ENCODE results near the gene KCNJ18.
"Not testable (repeated sequence)": the region's sequence is repeated elsewhere in the genome, so short reads cannot be mapped to it uniquely, and the experiment has no call there.

Gene KCNJ18

DNA sequence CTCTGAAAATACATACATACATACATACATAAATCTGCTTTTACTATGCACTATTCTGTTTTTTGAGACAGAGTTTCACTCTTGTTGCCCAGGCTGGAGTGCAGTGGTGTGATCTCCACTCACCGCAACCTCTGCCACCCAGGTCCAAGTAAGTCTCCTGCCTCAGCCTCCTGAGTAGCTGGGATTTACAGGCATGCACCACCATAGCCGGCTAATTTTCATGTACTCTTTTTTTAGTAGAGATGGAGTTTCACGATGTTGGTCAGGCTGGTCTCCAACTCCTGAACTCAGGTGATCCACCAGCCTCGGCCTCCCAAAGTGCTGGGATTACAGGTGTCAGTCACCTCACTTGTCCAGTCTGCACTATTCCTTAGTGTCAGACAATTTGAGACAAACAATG is 20.5 kb upstream of the KCNJ18 start:
- not testable (repeated sequence) for FAIRE-seq

DNA sequence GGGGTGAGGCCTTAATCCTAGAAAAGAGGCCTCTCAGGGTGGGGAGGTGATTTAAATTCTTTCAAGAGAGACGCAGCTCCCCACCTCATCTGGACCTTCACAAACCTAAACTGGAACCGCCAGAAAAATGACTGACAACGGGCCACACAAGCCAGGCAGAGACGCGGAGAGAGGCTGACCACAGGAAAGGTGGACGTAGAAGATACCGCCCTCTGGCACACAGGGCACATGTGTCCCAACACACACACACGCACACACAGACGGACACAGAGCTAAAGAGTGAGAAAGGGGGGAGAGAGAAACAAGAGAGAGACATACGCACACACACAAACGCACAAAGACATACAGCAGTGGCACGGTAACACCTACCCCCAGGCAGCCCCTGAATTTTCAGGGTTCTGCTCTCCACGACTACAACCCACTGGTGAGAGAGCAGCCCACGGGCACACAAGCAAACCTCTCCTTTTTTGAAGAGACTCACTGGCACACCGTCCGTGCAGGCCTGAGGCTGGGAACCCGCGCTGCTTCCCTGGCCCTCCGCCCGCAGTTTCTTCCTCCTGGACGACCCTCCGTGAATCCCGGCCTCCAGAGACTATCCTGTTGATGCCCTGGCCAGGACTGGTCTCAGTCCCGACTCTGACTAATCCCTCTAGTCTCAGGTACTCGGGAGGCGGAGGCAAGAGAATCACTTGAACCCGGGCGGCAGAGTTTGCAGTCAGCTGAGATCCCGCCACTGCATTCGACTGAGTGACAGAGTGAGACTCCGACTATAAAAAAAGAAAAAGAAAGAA is 18.7 kb upstream of the KCNJ18 start:
- FAIRE-seq, result not testable (repeated sequence)

DNA sequence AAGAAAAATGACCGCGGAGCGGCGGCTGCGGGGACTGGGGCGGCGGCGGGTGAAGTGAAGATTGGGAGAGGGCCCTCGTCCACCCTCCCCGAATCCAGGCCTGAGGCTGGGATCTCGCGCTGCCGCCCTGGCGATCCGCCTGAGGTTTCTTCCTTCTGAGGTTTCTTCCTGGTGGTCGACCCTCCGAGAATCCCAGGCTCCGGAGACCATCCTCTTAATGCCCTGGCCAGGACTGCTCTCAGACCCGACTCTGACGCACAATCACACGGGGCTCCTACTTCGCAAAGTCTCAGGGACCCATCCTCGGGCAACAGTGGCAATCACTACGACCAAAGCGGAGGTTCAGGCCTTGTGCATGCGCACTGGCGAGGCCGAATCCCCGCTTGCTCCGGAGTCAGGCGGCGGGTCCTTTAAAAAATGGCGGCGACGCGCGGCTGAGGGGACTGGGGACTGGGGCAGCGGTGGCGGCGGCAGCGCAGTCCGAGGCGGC is 18.0 kb upstream of the KCNJ18 start:
- FAIRE-seq, result no peak

DNA sequence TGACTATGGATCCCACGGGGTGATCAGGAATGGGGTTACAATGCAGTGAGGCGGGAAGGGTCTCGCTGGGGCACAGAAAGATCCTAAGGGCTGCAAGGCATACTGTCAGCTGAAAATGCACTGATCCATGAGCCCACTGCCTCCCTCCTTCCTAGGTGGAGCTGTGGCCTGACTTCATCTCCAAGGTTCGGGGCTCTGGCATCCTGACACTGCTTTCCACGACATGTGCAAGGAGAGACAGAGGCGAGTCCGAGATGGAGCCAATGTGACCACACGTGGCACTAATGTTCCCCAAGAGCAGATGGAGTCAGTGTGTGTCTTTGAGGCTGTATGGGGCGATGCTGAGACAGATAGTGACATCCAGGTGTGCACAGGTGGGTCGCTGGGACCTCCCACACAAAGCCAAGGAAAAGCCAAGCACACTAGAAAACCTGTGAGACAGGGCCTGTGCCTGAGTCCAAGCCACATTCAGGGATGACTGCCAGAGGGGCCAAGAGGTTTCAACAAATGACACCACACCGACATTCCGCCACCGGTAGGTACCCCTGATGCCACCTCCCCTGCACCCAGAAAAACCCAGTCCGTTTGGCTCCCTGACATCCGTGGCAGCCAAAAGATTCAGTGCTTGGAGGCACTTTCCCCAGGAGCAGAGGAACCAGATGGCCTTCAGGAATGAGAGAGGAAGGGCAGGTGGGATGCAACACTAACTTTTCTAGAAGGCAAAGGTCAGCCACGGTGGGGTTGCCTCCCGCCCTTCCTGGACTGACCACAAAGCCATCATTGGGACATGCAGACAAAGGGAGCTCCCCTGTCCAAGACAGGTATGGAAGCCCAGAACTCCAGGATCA is 17.2 kb upstream of the KCNJ18 start:
- FAIRE-seq, result not testable (repeated sequence)

DNA sequence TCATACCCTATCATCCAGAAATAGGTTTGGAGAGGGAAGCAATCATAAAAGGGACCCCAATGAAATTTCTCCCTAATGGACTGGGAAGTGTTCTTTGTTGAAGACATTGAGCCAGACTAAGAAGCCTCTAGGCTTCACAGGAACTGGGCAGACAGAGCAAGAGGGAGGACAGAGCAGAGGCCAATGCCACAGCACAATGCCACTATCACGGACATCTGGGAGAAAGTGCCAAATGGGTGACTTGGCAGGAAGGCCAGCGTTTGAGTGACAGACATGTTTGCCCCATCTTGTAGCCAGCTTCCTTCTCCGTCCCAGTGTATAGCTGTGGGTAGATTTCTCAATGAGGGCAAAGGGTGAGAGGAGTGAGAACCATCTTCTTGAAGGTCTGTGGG is 16.6 kb upstream of the KCNJ18 start:
- not testable (repeated sequence) for FAIRE-seq

DNA sequence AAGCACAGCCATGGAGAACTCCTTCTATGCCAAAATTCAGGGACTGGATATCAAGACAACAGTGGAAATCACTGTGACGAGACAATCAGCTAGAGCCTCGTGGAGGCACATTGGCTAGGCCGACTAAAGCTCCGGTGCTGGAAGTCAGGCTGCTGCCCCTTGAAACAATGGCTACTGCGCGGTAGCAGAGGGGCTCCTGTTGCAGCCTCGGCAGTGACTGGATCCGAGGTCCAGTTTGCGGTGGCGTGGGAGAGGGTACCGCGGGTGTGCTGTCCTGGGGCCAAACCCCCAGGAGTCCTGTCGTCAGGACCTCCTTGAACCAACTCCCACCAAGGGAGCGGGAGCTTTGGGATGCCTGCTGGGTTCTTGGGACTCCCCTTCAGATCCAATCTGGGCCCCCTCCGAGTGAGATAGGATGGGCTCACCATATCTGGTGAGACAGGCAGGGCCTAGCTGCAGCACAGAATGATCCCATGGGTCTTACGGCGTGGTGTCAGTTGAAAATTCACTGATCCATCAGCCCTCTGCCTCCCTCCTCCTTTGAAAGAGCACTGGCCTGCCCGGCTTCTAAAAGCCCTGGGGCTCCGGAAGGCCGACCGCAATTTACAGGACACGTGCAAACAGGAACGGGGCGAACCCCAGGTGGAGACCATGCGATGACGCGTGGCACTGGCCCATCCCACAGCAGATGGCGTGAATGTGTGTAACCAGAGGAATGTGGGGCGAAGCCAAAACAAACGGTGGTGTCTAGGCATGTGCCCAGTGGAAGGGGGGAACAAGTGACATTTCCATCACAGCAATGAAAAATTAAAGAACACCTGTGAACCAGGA is 15.8 kb upstream of the KCNJ18 start:
- FAIRE-seq, result no peak

DNA sequence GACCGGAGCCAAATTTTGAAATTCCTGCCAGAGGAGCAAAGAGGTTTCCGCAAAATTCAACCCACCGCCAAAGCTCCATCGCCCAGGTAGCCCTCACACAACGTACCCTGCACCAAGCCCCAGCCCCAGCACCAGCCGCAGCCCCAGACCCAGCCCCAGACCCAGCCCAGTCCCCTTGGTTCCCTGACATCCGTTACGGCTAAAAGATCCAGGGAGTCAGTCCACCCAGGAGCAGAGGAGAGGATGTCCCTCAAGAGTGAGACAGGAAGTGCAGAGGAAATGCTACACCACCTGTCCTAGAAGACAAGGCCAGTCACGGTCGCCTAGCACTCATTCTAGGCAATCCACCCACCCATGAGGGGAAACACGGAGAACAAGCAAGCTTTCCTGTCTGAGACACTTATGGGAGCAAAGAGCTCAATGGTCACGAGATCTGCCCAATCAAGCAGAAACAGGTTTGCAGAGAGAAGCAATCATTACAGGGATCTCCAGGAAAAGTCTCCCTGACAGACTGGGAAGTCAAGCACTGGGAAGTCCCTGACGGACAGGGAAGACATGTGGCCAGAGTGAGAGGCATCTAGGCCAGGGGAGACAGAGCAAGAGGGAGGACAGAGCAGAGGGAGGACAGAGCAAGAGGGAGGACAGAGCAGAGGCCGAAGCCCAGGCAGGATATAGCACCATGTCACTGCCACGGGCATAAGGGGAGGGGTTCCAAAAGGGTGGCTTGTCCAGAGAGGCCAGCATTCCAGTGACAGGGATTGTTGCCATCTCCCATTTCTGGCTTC is 15.0 kb upstream of the KCNJ18 start:
- FAIRE-seq, result no peak

DNA sequence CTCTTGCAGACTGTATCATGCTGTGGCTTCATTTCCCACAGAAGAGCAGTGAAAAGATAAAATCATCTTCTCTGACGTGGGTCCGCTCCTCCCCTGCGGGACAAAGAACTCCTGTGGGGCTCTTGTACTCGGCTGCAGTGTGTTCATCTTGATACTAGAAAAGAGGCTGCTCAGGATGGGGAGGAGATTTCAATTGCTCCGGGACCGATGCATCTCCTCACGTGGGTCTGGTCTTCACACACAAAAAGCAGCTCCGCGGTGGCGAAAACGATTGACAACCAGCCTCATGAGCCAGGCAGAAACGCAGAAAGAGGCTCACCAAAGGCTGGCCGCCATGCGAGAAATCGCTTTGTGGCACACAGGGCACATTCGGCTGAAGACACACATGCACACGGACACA is 14.4 kb upstream of the KCNJ18 start:
- FAIRE-seq, result no peak

DNA sequence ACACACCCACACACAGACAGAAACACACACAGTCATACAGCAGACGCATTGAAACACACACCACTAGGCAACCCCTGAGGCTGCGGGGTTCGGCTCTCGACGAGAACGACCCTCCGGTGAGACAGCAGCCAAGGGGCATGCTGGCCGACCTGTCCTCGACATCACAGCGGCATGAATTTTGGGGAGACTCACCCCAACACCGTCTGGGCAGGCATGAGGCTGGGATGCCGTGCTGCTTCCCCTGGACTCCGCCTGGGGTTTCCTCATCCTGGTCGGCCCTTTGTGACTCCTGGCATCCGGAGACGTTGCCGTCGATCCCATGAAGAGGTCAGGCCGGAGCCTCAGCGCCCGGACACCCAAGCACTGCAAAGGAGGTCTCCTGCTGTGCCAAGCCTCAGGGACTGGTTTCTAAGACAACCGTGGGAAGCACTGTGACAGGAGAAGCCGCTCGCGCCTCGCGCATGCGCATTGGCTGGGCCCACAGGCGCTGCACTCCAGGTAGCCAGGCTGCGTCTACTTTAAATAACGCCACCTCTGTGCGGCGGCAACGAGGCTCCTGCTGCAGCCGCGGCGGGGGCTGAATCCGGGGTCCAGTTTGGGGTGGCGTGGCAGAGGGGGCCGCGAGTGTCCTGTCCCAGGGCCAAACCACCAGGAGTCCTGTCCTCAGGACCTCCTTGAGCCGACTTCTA is 13.8 kb upstream of the KCNJ18 start:
- no peak for FAIRE-seq

DNA sequence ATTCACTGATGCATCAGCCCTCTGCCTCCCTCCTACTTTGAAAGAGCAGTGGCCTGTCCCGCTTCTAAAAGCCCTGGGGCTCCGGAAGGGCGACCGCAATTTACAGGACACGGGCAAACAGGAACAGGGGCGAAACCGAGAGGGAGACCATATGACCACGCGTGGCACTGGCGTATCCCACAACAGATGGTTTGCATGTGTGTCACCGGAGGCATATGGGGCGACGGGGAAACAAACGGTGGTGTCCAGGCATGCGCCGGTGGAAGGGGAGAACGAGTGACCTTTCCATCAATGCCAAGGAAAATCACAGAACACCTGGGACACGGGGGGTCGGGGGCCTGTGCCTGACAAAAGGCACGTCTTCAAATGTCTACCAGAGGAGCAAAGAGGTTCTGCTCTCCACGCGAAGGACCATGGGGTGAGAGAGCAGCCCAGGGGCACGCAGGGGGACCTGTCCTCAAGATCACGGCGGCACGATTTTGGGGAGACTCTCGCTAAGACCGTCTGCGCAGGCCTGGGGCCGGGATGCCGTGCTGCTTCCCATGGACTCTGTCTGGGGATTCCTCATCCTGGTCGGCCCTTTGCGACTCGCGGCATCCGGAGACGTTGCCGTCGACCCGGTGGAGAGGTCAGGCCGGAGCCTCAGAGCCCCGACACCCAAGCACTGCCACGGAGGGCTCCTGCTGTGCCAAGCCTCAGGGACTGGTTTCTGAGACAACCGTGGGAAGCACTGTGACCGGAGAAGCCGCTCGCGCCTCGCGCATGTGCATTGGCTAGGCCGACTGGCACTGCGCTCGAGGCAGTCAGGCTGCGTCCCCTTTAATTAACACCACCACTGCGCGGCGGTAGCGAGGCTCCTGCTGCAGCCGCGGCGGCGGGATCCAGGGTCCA is 12.8 kb upstream of the KCNJ18 start:
- no peak for FAIRE-seq

DNA sequence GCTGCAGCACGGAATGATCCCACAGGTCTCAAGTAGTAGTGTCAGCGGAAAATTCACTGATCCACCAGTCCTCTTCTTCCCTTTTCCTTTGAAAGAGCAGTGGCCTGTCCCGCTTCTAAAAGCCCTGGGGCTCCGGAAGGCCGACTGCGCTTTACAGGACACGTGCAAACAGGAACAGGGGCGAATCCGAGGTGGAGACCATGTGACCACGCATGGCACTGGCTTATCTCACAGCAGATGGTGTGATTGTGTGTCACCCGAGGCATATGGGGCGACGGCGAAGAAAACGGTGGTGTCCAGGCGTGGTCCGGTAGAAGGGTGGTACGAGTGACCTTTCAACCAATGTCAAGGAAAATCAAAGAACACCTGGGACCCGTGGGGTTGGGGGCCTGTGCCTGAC is 12.0 kb upstream of the KCNJ18 start:
- no peak for FAIRE-seq

DNA sequence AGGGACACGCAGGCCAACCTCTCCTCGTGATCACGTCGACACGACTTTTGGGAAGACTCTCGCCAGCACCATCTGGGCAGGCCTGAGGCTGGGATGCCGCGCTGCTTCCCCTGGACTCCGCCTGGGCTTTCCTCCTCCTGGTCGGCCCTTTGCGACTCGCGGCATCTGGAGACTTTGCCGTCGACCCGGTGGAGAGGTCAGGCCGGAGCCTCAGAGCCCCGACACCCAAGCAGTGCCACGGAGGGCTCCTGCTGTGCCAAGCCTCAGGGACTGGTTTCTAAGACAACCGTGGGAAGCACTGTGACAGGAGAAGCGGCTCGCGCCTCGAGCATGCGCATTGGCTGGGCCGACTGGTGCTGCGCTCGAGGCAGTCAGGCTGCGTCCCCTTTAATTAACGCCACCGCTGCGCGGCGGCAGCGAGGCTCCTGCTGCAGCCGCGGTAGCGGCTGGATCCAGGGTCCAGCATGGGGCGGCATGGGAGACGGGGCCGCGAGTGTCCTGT is 11.4 kb upstream of the KCNJ18 start:
- FAIRE-seq, result not testable (repeated sequence)

DNA sequence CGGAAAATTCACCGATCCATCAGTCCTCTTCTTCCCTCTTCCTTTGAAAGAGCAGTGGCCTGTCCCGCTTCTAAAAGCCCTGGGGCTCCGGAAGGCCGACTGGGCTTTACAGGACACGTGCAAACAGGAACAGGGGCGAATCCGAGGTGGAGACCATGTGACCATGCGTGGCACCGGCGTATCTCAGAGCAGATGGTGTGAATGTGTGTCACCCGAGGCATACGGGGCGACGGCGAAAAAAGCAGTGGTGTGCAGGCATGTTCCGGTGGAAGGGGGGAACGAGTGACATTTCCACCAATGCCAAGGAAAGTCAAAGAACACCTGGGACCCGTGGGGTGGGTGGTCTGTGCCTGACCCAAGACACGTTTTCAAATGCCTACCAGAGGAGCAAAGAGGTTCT is 10.7 kb upstream of the KCNJ18 start:
- not testable (repeated sequence) for FAIRE-seq

DNA sequence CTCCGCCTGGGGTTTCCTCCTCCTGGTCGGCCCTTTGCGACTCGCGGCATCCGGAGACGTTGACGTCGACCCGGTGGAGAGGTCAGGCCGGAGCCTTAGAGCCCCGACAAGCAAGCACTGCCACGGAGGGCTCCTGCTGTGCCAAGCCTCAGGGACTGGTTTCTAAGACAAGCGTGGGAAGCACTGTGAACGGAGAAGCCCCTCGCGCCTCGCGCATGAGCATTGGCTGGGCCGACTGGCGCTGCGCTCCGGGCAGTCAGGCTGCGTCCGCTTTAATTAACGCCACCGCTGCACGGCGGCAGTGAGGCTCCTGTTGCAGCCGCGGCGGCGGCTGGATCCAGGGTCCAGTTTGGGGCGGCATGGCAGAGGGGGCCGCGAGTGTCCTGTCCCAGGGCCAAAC is 10.2 kb upstream of the KCNJ18 start:
- FAIRE-seq, result not testable (repeated sequence)

DNA sequence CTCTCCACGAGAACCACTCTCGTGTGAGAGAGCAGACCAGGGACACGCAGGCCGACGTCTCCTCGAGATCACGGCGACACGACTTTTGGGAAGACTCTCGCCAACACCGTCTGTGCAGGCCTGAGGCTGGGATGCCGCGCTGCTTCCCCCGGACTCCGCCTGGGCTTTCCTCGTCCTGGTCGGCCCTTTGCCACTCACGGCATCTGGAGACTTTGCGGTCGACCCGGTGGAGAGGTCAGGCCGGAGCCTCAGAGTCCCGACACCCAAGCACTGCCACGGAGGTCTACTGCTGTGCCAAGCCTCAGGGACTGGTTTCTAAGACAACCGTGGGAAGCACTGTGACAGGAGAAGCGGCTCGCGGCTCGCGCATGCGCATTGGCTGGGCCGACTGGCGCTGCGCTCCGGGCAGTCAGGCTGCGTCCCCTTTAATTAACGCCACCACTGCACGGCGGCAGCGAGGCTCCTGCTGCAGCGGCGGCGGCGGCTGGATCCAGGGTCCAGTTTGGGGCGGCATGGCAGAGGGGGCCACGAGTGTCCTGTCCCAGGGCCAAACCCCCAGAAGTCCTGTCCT is 9.1 kb upstream of the KCNJ18 start:
- not testable (repeated sequence) for FAIRE-seq

DNA sequence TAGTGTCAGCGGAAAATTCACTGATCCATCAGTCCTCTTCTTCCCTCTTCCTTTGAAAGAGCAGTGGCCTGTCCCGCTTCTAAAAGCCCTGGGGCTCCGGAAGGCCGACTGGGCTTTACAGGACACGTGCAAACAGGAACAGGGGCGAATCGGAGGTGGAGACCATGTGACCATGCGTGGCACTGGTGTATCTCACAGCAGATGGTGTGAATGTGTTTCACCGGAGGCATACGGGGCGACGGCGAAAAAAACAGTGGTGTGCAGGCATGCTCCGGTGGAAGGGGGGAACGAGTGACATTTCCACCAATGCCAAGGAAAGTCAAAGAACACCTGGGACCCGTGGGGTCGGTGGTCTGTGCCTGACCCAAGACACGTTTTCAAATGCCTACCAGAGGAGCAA is 8.4 kb upstream of the KCNJ18 start:
- FAIRE-seq, result not testable (repeated sequence)

DNA sequence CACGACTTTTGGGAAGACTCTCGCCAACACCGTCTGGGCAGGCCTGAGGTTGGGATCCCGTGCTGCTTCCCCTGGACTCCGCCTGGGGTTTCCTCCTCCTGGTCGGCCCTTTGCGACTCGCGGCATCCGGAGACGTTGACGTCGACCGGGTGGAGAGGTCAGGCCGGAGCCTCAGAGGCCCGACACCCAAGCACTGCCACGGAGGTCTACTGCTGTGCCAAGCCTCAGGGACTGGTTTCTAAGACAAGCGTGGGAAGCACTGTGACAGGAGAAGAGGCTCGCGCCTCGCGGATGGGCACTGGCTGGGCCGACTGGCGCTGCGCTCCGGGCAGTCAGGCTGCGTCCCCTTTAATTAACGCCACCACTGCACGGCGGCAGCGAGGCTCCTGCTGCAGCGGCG is 7.9 kb upstream of the KCNJ18 start:
- not testable (repeated sequence) for FAIRE-seq

DNA sequence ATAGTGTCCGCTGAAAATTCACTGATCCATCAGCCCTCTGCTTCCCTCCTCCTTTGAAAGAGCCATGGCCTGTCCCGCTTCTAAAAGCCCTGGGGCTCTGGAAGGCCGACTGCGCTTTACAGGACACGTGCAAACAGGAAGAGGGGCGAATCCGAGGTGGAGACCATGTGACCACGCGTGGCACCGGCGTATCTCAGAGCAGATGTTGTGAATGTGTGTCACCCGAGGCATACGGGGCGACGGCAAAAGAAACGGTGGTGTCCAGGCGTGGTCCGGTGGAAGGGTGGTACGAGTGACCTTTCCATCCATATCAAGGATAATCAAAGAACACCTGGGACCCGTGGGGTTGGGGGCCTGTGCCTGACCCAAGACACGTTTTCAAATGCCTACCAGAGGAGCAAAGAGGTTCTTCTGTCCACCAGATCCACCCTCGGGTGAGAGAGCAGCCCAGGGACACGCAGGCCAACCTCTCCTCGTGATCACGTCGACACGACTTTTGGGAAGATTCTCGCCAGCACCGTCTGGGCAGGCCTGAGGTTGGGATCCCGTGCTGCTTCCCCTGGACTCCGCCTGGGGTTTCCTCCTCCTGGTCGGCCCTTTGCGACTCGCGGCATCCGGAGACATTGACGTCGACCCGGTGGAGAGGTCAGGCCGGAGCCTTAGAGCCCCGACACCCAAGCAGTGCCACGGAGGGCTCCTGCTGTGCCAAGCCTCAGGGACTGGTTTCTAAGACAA is 7.1 kb upstream of the KCNJ18 start:
- FAIRE-seq, result not testable (repeated sequence)
